GM21447 (cell line): Measurements from ENCODE around the gene TDRD3.

Experiments
- ATAC-seq: cut with Tn5 transposase; IDR thresholded peaks from one replicate; pipeline ENCODE4 v1.9.1; 2021; ENCODE audit not compliant: unreplicated experiment

TDRD3 gene

DNA sequence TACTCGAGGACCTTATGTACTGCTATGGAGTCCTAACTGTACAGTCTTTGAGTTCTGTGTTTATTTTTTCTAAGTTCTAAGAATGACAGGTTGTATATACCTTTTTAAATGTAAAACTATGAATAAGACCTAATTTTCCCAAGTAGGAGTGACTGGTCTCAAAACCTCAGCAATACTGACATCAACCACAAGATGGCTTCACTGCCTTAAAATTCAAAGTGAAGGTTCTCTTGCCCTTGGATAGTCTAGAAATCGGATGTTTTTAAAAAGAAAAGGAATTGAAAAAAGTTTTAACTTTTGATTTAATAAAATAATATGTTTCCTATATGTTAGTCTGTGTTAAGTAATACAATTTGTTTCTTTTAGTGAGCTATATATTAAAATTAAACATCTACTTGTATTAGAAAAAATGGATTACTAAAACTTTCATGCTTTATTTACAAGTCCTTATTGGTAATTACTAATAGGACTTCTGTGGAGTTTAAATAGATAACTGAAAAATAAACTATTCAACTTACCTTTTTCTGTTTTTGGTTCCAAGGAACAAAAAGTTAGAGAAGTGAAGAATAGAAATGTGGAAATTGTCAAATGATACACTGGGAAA lies 52.0 kb downstream of the TDRD3 start:
- ATAC-seq: peak; percentile 86

- ATAC-seq: no peak
Observed at GRCh38 chr13:60453490-60453889, 56.5 kb downstream of the TDRD3 start.

DNA sequence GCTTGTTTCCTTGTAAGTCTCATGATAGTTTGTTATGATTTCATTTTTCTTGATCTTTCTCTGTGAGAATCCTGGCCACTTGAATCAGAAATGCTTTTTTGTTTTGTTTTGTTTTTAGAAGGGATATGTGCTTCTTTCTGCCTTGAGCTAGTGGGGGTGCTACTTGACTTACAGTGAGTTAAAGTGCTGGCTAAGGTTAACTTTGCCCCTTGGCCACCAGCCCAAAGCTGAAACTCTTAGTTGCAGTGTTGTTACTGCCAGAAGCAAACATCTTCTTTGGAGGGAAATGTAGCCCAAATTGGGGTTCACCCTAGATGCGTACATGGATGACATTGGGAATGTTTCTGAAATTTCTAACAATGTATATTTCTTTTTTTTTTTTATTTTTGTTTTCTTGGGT lies 57.4 kb downstream of the TDRD3 start:
- ATAC-seq: no peak

- no peak for ATAC-seq
Observed at GRCh38 chr13:60463787-60464186, 66.8 kb downstream of the TDRD3 start.

DNA sequence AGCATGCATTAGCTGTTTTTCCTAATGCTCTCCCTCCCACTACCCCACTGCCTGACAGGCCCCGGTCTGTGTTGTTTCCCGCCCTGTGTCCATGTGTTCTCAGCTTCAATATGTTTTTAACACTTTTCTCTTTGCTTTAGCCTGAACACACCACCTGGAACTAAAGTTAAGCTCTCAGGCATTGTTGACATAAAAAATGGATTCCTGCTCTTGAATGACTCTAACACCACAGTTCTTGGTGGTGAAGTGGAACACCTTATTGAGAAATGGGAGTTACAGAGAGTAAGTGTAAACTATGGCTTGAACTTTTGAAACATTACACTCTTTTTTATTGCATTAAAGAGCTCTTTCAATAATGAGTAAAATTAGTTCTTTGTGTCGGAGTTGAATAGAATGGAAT lies 70.1 kb downstream of the TDRD3 start:
- no peak for ATAC-seq

DNA sequence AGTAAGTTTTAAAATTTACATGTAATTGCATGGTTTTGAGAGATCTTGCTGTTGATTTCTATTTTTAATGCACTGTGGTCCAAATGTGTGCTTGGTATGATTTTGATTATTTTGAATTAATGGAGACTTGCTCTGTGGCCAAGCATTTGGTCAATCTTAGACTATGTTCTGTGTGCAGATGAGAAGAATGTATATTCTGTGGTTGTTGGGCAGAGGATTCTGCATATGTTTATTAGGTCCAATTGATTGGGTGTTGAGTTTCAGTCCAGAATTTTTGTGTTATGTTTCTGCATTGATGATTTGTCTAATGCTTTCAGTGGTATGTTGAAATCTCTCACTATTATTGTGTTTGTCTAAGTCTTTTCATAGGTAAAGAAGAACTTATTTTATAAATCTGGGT lies 82.3 kb downstream of the TDRD3 start:
- no peak for ATAC-seq

DNA sequence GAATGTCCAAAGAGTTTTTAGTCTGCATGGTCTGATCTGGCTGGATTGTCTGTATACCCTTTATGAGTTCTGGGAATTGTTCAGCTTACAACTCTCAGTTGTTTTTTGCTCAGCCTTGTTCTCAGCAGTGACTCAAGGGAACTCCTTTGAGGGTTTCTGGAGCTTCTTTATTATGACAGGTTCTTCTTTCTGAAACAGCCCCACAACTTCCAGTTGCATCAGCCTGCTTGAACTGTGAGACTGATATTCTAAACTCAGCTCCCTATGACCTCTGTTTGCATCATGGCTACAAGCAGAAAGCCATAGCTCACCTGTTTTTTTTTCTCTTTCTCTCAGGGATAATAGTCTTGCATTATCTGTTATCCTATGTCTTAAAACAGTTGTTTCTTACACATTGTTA lies 85.0 kb downstream of the TDRD3 start:
- no peak for ATAC-seq

DNA sequence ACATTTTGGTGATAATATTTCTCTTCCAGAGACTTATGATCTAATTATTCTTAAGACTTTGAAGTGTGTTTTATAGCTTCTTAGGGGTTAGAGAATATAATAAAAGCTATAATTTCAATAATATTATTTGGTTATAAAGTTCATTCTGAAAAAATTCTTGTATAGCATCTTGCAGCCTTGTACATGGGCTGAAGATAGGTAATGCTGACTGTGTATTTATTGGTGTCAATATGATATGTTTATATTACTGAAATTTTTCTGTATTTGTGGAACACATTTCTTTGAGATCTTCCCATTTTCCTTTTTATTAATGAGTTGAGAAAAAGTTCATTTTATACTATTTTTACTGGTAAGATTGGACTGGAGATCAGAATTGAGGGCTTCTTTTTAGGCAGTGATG lies 87.8 kb downstream of the TDRD3 start:
- ATAC-seq: no peak

- no peak for ATAC-seq
Observed at GRCh38 chr13:60491531-60491930, 94.5 kb downstream of the TDRD3 start.

GRCh38 chr13:60492187-60492586 lies 95.2 kb downstream of the TDRD3 start:
- no peak for ATAC-seq

- no peak for ATAC-seq
Observed at GRCh38 chr13:60494296-60494695, 97.3 kb downstream of the TDRD3 start.

DNA sequence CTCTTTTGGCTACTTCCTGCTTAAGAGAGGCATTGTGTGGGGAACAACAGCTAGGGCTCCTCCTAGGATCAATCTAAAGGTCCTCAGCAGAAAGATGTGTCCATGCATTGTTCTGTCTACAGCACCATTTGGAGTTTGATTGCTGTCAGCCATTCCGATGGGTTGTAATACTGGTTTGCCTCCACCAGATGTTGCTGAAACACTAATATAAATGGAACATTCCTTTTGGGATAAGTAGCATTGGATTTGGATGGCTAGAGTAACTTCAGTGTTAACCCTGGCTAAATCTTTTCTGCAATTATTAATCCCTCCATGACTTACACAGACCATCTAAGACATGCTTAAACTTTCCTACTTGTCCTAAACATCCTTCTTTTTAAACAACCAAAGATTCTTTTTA lies 104.2 kb downstream of the TDRD3 start:
- ATAC-seq: no peak

DNA sequence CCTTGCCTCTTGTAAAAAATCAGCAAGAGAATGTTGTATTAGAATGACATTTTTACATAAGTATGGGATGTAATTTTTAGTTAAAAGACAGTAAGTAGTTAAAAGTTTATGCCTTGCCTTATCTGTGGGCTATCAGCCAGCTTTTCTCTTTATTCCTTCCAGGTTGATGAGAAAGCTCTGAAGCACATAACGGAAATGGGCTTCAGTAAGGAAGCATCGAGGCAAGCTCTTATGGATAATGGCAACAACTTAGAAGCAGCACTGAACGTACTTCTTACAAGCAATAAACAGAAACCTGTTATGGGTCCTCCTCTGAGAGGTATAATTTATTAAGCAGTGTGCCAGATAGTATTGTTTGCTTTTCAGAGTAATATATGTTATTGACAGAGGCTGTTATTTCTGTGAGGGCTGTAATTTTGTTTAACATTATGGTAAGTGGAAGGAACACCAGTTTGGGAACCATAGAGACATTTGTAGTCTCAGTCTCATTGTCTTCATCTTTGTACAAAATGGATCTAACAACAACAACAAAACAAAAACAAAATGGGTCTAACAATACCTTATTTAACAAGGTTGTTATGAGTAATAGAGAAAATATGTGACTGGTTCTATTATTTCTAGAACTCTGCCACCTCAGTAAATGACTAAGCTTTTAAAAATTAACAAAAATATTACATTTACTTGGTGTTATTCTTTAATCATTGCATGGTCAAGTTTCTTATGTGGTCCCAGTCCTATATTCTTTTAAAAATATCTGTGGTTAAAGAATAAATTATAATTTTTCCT lies 112.8 kb downstream of the TDRD3 start:
- no peak for ATAC-seq

GRCh38 chr13:60511637-60512036 lies 114.6 kb downstream of the TDRD3 start:
- ATAC-seq: no peak

DNA sequence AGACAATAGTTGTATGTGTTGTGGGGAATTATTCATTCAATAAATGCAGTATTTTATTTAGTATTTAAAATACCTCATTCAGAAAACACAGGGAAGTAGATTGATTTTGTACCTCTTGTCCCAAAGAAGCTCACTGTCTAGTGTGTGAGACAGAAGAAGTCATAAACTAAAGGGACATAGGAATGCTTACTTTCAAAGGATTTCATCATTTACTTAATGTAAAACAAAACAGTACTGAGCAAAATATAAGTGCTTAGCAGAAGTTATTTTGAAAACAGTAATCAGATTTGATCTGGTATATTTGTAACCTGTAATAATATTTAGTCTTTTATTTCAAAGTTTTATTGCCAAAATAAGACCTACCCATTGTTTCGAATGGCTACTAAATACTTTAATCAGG lies 117.9 kb downstream of the TDRD3 start:
- no peak for ATAC-seq

DNA sequence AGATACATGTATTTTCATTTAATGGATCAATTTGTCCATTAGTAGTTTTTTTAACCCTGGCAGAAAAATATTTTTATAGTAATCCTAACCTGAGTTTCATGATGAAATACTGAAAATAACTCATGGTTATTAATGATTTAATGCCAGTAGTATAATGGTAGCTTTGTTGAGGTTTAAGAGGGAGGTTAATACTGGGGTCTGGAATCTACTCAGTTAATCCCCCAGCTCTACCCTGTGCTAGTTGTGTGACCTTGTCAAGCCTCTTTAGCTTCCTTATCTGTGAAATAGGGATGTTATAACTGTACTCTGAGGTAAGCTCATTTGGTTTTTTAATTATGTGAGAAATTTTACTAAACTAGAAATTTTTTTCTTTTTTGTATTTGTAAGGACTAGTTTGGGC lies 122.5 kb downstream of the TDRD3 start:
- no peak for ATAC-seq

DNA sequence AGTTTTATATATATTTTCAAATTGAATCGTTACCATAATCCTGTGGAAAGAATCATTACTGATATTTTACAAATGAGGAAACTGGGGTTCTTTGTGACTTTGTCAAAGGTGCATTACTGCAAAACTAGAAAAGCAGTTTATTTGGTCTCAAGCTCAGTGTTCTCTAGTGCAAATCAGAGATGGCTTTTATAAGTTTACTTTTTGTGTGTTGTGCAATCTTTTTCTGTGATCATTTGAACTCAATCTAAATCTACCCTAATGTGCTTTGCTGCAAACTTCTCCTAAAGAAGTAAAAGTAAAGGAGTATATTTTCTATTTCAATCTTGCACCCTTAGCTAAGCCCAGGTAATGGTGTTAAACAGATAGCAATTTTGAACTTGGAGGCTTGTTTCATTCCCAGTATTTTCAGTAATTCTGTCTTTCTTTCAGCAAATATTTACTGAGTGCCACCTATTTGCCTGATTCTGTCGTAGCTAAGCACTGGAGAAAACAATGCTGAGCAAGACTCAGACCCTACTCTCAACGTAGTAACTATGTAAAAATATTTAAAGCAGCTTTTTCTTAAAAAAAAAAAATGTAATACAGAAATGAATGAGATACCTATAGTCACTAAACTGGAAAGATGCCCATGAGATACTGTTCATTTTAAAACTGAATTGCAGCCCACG lies 124.0 kb downstream of the TDRD3 start:
- no peak for ATAC-seq

- ATAC-seq: no peak
Observed at GRCh38 chr13:60538566-60538965, 141.5 kb downstream of the TDRD3 start.

- no peak for ATAC-seq
Observed at GRCh38 chr13:60540276-60540675, 143.3 kb downstream of the TDRD3 start.

GRCh38 chr13:60562096-60562780 lies 165.2 kb downstream of the TDRD3 start:
- no peak for ATAC-seq

- ATAC-seq: no peak
Observed at GRCh38 chr13:60571571-60571970, 174.6 kb downstream of the TDRD3 start.
